ENCODE measurements around the gene BARD1. TPM values are rescaled to one million over a fixed set of nuclear protein-coding genes. Genes with fewer than 3 reads are reported as not detected.
"Not testable (repeated sequence)": the region's sequence is repeated elsewhere in the genome, so short reads cannot be mapped to it uniquely, and the experiment has no call there.

Gene BARD1
- total and polyA plus RNA-seq, 2 experiments from 2014 or later = 6.1 to 14.5 TPM

GRCh38 chr2:214724741-214725140, 84.7 kb downstream of the BARD1 start:
- TF ChIP-seq CTCF (IDR thresholded peaks at IDR 0.05; ENCODE audit: poor library complexity) (no peak), EZH2phosphoT487 (IDR thresholded peaks at IDR 0.05; ENCODE audit: low read depth, severe bottlenecking, unreplicated experiment) (no peak), EZH2 (IDR thresholded peaks at IDR 0.05; ENCODE audit: borderline replicate concordance) (no peak)
- H3K27ac ChIP-seq = no peak overlapping the region
- no peaks in the 10 kb centered on the region for H3K9me2 ChIP-seq (replicated peaks; ENCODE audit: insufficient read depth)
- H3K4me1 ChIP-seq (ENCODE audit: insufficient read depth) = no peaks in the 10 kb centered on the region
- H3K9me3 ChIP-seq (ENCODE audit: low read depth) = no peaks in the 10 kb centered on the region
- no peak overlapping the region for H3K4me2 ChIP-seq
- H4K20me1 ChIP-seq (ENCODE audit: insufficient read depth, poor library complexity, severe bottlenecking) = no peaks in the 10 kb centered on the region
- no peaks in the 10 kb centered on the region for H3K36me3 ChIP-seq (replicated peaks; ENCODE audit: insufficient read depth, low read depth)
- no peak overlapping the region for H3K4me3 ChIP-seq
- no peak overlapping the region for H2AFZ ChIP-seq
- H3K79me2 ChIP-seq = no peaks in the 10 kb centered on the region
- no peaks in the 10 kb centered on the region for H3K27me3 ChIP-seq
- DNase-seq (ENCODE audit: low spot score) = no peak
- WGBS (ENCODE audit: low lambda C conversion rate, missing lambda C conversion rate) = 100% methylated on average over 1 of the region's 1 CpG

DNA sequence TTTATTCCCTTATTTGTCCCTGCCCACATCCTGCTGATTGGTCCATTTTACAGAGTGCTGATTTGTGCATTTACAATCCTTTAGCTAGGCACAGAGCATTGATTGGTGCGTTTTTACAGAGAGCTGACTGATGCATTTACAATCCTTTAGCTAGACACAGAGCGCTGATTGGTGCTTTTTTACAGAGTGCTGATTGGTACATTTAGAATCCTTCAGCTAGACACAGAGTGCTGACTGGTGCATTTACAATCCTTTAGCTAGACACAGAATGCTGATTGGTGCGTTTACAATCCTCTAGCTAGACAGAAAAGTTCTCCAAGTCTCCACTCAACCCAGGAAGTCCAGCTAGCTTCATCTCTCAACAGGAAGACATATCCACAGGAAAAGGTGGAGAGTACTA, 91.6 kb downstream of the BARD1 start:
- not testable (repeated sequence) for H2AFZ ChIP-seq; DNase-seq (ENCODE audit: low spot score); H3K4me3 ChIP-seq; H3K27me3 ChIP-seq; H3K9me2 ChIP-seq (replicated peaks; ENCODE audit: insufficient read depth); H4K20me1 ChIP-seq (ENCODE audit: insufficient read depth, poor library complexity, severe bottlenecking); H3K36me3 ChIP-seq (replicated peaks; ENCODE audit: insufficient read depth, low read depth); H3K4me2 ChIP-seq; H3K27ac ChIP-seq; H3K79me2 ChIP-seq; H3K9me3 ChIP-seq (ENCODE audit: low read depth); H3K4me1 ChIP-seq (ENCODE audit: insufficient read depth)
- 94% methylated on average over 3 of the region's 3 CpGs for WGBS (ENCODE audit: low lambda C conversion rate, missing lambda C conversion rate)

- Histone ChIP-seq H2AFZ (no peak overlapping the region), H3K9me2 (replicated peaks; ENCODE audit: insufficient read depth) (no peaks in the 10 kb centered on the region), H3K4me2 (no peak overlapping the region), H3K27ac (no peak overlapping the region), H3K79me2 (no peaks in the 10 kb centered on the region), H3K36me3 (replicated peaks; ENCODE audit: insufficient read depth, low read depth) (no peaks in the 10 kb centered on the region), H3K9me3 (ENCODE audit: low read depth) (no peaks in the 10 kb centered on the region), H3K4me1 (ENCODE audit: insufficient read depth) (no peaks in the 10 kb centered on the region), H4K20me1 (ENCODE audit: insufficient read depth, poor library complexity, severe bottlenecking) (no peaks in the 10 kb centered on the region), H3K27me3 (no peaks in the 10 kb centered on the region), H3K4me3 (no peak overlapping the region)
- no peak for TF ChIP-seq EZH2 (IDR thresholded peaks at IDR 0.05; ENCODE audit: borderline replicate concordance)
- TF ChIP-seq CTCF (IDR thresholded peaks at IDR 0.05; ENCODE audit: poor library complexity) = no peak
- TF ChIP-seq EZH2phosphoT487 (IDR thresholded peaks at IDR 0.05; ENCODE audit: low read depth, severe bottlenecking, unreplicated experiment) = no peak
- WGBS (ENCODE audit: low lambda C conversion rate, missing lambda C conversion rate) = 96% methylated on average over 11 of the region's 12 CpGs
- DNase-seq (ENCODE audit: low spot score) = no peak
These were observed 92.5 kb downstream of the BARD1 start for GRCh38 chr2:214716811-214717560.

DNA sequence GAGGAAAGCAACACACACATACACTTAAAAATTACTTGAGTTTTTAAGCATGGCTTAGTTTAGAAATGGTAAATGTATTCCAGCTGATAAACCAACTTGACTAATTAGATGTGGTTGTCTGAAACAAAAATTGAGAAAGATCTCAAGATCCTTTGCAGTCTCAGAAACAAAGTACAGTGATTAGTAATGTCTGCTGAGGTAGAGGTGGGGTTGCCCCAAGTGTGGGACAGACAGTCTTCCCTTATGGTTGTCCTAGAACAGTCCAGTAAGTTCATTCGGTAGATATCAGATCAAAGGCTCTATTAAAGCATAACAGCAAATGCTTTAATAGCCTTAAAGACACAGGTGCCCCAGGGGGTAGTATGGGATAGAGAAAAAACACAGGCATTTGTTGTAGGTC, 94.5 kb downstream of the BARD1 start:
- 0% methylated on average over 1 of the region's 1 CpG for WGBS (ENCODE audit: low lambda C conversion rate, missing lambda C conversion rate)
- DNase-seq (ENCODE audit: low spot score) = no peak
- Histone ChIP-seq H2AFZ (no peak overlapping the region), H3K4me1 (ENCODE audit: insufficient read depth) (no peaks in the 10 kb centered on the region), H3K27me3 (no peaks in the 10 kb centered on the region), H4K20me1 (ENCODE audit: insufficient read depth, poor library complexity, severe bottlenecking) (no peaks in the 10 kb centered on the region), H3K36me3 (replicated peaks; ENCODE audit: insufficient read depth, low read depth) (no peaks in the 10 kb centered on the region), H3K9me2 (replicated peaks; ENCODE audit: insufficient read depth) (no peaks in the 10 kb centered on the region), H3K4me3 (no peak overlapping the region), H3K79me2 (no peaks in the 10 kb centered on the region), H3K9me3 (ENCODE audit: low read depth) (no peaks in the 10 kb centered on the region), H3K27ac (no peak overlapping the region), H3K4me2 (no peak overlapping the region)
- TF ChIP-seq CTCF (IDR thresholded peaks at IDR 0.05; ENCODE audit: poor library complexity) (no peak), EZH2phosphoT487 (IDR thresholded peaks at IDR 0.05; ENCODE audit: low read depth, severe bottlenecking, unreplicated experiment) (no peak), EZH2 (IDR thresholded peaks at IDR 0.05; ENCODE audit: borderline replicate concordance) (no peak)

Data from hepatocyte (in vitro differentiated cells).